GM12874 (cell line): ENCODE data around the gene FAM124B.

Experiments
- CTCF ChIP-seq: IDR thresholded peaks from 2 replicates; pipeline ENCODE4 v1.5.1; 2011; ENCODE audit warnings: low read depth, mild to moderate bottlenecking, control low read depth, low read length, moderate library complexity; ENCODE audit not compliant: insufficient read depth

The FAM124B gene

DNA sequence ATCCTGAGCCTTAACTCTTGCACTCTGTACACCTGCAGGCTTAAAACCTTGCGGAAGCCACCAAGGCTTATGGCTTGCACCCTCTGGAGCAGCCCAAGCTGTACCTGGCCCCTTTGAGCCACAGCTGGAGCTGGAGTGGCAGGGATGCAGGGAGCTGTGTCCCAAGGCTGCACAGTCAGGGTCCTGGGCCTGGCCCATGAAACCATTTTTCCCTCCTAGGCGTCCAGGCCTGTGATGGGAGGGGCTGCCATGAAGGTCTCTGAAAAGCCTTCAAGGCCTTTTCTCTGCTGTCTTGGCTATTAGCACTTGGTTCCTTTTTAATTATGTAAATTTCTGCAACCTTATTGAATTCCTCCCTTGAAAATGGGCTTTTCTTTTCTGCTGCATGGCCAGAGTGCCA, 56.4 kb downstream of the FAM124B start:
- no peak for TF ChIP-seq CTCF

DNA sequence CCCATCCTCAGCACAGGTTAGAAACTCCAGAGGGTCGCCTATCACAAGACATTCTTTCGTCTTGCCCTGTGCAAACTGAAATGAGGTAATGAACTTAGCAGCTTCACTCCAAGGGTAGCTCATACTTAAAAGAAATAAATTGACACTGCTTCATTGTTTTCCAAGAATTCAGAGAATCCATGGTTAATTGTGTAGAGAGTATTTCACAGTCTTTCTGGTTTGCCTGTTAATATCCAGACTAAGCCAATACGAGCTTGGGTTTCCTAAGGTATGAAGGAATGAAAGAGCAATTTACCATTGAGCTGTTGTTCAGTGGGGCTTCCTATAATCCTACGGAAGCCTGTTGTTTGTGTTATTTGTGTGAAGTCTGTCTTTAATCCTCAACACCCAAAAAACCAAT, 58.7 kb downstream of the FAM124B start:
- no peak for TF ChIP-seq CTCF

- no peak for TF ChIP-seq CTCF
These were observed 65.9 kb downstream of the FAM124B start for GRCh38 chr2:224335991-224336390.

GRCh38 chr2:224334726-224335125, 67.2 kb downstream of the FAM124B start:
- TF ChIP-seq CTCF, result no peak

- TF ChIP-seq CTCF, result no peak
These were observed 68.0 kb downstream of the FAM124B start for GRCh38 chr2:224333726-224334482.

DNA sequence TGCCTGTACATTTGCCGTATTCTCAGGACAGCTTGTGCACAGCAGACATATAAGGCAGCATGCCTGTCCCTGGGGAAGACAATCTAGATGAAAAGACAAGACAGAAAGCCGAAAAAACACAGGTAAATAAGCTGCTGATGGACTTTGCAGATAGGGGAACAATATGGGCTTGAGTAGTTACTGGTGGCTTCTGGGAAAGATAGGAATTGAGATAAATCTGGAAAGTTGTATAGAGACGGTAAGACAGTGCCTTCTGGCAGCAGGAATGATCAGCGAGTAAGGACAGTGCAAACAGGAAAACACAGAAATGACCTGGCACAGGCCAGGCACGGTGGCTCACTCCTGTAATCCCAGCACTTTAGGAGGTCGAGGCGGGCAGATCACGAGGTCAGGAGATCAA, 70.2 kb downstream of the FAM124B start:
- no peak for TF ChIP-seq CTCF

GRCh38 chr2:224328798-224329197, 73.1 kb downstream of the FAM124B start:
- TF ChIP-seq CTCF, result no peak
